SKM-1 (cell line): Measurements from ENCODE around the gene POLD2.

Experiments
- DNase-seq: peaks from one replicate; lab custom pipeline; 2025; ENCODE audit not compliant: unreplicated experiment; lab: John Stamatoyannopoulos, UW

POLD2 gene

DNA sequence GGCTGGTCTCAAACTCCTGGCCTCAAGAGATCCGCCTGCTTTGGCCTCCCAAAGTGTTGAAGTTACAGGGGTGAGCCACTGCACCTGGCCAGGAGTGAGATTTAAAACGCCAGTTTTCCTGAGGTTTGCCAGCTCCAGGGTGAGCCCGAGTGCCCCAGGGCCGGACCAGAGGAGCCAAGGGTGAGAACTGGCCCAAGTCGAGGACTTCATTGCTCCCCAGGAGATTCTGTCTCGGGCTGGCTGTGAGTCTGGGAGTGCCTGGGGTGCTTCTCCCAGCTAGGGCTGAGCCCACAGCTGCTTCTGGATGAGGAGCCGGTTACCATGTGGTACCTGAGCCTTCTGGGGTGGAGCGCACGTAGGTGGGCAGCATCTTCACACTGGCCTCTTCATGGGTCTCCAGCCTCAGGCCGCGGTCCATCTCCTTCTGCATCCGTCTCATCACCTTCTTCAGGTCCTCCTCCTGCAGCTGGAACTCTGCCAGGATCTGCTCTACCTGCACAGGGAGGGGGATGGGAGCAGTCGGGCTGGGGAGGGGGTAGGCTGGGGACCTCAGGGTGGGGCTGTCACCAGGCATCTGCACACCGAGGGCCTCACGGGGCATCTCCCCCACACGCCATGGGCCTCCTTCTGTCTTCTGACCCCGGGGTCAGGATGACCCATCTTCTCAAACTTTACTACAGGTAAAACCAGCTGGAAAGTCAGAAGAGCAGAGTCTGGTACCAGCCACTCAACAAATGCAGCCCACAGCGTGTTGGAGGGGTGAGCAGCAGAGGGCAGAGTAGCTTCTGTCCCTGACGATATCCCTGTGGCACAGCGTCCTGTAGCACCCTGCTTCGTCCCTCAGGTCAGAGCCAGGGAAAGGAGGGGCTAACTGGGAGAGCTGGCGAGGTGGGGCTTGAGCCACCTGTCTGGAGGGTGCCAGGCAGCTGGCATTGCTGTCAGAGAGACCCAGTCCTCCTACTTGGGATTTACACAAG is 29.9 kb upstream of the POLD2 start:
- no peak for DNase-seq

DNA sequence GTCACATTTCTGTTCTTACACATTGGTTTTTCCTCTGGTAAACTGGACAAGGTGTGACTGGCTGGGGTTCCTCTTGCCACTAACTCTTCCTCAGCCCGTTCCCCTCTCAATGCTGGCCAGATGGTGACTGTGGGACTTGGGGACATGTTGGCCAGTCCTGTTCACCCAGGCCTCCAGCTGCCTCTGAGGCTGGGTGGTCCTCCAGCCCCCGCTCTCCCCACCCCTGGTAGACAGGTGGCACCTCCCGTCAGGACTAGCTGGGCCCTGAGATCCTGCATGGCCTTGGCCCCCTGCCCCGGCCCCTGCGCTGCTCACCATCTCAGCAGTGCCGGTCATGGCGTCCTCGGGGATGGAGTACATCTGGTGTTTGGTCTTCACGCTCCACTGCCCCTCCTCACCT is 28.6 kb upstream of the POLD2 start:
- no peak for DNase-seq

DNA sequence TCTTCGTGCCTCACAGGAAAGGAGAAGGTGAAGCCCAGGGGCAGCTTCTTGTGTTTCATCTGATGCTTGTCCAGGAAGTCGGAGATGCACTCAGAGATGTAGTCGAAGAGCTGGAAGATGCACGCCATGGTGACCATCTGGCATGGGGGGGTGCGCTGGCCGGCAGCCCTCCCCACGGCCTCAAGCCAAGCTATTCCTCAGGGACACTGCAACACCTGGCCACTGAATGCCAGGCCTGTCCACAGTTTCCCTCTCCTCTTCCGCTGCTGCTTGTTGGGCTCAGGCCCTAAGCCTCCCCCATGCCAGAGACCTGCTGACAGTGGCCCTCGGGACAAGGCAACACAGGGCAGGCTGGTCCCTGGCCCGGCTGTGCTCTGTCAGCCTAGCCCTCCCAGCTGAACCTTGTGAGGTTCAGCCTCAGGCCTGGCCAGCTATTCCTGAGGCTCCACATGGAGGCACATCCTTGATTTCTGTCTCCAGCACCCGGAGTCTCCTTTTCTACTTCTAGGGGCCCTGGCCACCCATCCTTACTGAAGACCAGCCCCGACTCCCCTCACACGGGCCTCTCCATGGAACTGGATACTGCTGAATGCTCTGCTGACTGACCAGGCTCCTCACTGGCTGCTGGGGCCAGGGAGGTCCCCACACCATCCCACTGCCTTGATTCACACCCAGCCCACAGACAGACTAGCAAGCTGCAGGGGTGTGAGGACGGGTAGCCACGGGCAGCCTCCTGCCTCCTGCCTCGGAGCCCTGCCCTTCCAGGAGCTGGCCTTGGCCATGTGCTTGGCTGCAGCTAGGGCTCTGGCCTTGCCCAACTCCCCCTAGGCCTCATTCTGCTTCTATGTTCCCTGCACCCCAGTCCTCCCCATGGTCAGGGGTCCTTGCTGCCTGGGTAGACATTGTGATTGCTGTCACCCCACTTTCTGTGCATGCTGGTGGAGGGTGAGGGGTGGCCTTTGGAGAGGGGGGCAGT is 27.9 kb upstream of the POLD2 start:
- no peak for DNase-seq

GRCh38 chr7:44150466-44150832 is 27.1 kb upstream of the POLD2 start:
- DNase-seq: no peak

DNA sequence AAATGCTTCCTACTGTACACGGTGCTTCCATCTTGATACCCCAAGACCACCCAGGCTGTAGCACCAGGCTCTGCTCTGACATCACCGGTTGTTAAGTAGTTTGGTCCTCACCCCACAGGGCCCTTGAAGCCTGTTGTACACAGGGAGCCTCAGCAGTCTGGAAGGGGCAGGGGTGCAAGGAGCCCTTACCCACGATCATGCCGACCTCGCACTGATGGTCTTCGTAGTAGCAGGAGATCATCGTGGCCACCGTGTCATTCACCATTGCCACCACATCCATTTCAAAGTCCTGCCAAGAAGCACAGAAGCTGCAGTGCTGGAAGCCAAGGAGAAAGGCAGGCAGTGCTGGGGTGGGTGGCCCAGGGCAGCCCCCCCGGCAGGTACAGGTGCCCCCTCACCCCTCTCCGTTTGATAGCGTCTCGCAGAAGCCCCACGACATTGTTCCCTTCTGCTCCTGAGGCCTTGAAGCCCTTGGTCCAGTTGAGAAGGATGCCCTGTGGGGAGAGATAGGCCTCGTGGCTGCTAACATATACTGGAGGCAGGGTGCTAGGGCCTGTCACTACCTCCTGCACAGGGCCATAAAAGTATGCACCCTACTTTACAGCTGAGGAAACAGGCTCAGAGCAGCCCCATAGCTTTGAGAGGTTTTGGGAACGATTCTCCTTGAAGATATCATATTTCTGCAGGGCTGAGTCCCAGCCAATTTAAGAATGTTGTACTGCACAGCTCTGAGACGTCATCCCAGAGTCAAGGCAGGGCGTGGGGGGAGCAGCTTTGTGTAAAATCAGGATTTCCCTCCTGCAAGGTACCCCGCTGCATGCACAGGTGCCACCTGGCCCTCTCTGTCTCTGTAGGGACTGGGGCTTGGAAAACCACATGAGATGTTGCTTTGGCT is 26.5 kb upstream of the POLD2 start:
- no peak for DNase-seq

- DNase-seq: no peak
Observed at GRCh38 chr7:44148961-44149536, 25.7 kb upstream of the POLD2 start.

GRCh38 chr7:44148166-44148565 is 24.8 kb upstream of the POLD2 start:
- DNase-seq: no peak

- DNase-seq: no peak
Observed at GRCh38 chr7:44147026-44147991, 24.0 kb upstream of the POLD2 start.

GRCh38 chr7:44145969-44146911 is 22.9 kb upstream of the POLD2 start:
- no peak for DNase-seq

GRCh38 chr7:44145479-44145968 is 22.2 kb upstream of the POLD2 start:
- no peak for DNase-seq

DNA sequence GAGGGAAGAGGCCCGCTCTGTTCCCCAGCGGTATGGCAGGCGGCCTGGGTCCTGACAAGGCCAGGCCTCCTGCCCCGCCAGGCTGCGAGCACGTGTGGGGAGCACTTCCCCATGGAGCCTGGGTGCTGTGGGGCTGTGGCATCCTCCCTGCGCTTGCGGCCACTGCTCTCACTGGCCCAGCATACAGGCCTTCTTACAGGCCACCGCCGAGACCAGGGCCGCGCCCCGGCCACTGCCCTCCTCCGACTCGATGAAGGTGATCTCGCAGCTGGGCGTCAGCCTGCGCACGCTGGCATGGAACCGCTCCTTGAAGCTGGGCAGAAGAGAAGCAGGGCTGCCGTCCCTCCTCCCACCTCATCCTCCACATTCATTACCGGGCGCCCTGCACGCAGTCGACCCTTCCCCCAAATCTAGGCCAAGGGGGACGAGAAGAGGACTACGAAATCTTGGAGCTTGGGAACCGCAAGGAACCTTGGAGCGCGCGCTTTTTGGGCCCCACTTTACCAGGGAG is 21.7 kb upstream of the POLD2 start:
- DNase-seq: no peak

GRCh38 chr7:44144426-44144967 is 21.1 kb upstream of the POLD2 start:
- DNase-seq: no peak

DNA sequence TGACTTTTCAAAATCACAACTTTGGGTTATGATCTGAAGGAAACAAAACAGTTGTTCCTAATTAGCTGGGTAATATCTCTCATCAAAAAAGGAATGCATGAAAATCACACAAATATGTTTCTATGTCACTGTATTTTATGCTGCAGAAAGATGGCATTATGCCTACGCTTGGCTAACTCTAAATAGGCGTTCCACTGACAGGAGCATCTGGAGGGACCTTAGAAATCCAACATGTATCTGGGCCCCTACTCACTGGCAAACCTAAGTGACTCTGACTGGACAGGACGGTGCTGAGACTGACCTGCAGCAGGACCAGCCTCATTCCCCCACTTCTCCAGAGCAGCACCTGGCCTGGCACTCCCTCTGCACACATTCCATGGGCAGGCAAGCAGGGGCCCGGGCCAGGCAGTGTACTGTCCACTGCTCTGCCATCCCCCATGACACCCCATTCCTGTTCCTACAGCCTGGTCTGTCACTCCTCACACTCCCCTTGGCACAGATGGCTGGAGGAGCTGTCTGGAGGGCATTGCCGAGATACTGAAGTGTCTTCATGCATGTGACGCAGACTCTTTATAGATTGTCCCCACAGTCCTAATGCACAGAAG is 20.4 kb upstream of the POLD2 start:
- no peak for DNase-seq

DNA sequence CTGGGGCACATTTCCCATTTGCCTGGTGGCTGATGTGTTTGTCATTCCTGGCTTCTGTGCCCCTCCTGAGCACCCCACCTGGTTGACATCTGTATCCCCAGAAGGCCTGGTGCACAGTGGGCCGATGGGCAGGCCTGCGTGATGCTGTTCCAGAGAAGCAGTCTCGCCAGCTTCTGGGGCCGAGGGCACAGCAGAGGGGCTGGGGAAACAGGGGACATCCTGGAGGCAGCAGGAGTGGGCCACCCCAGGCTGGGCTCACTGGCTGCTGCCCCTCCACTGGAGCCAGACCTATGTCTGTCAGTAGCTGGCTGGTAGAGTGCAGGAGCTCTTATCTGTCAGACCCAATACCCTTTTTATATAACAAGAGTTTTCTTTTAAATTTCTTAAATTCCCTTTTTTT is 18.7 kb upstream of the POLD2 start:
- DNase-seq: no peak

- DNase-seq: no peak
Observed at GRCh38 chr7:44141221-44141850, 18.0 kb upstream of the POLD2 start, which contains the start of gene MYL7. MYL7 (minus strand) TSS chr7:44141332; CDS start chr7:44141305, 27 bp downstream.

DNA sequence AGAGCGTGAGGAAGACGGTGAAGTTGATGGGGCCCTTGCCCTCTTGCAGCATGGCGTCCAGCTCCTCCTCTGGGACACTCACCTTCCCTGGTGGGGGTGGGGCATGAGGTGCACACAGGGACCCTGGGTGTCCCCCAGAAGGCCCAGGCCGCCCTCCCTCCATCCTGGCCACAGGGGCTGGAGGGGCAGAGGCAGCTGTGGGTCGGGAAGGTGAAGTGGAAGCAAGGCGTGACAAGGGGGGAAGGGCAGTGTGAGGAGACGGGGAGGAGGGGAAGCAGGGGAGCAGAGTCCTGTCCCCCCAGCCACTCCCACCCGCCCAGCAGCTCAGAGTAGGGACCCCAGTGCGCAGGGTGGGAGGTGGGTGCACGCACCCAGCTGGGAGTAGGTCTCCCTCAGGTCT is 17.0 kb upstream of the POLD2 start:
- no peak for DNase-seq
